GM18520 (cell line): Measurements from ENCODE around the gene BAZ1B.
"Not testable (repeated sequence)": the region's sequence is repeated elsewhere in the genome, so short reads cannot be mapped to it uniquely, and the experiment has no call there.

Source experiments
- ATAC-seq: cut with Tn5 transposase; IDR thresholded peaks from one replicate; pipeline ENCODE4 v1.9.1; 2021; ENCODE audit not compliant: unreplicated experiment

BAZ1B gene

DNA sequence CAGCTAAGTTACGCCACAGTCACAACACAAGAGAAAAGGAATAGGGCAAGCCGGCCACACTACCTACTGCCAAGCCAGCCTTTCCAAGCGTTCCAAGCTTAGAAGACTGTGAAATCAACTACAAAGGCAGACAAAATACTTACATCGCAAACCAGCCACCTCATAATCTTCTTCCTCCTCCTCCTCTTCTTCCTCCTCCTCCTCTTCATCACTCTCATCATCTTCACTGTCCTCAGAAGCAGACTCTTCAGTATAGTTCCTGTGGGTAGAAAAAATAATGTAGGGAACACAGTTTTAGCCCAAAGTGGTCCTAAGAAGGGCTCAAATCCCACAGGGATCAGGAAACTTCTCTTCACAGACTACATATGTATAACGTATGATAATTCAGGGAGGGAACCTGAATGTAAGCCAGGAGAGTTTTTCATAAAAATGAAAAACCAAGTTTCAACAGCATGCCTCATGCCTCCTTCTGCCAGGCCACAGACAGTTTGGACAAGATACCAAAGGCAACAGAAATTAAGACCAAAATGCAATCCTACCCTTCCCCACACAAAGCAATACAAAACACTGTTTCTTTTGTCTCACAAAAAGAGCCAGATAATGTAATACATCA is 74.9 kb downstream of the BAZ1B start:
- no peak for ATAC-seq

DNA sequence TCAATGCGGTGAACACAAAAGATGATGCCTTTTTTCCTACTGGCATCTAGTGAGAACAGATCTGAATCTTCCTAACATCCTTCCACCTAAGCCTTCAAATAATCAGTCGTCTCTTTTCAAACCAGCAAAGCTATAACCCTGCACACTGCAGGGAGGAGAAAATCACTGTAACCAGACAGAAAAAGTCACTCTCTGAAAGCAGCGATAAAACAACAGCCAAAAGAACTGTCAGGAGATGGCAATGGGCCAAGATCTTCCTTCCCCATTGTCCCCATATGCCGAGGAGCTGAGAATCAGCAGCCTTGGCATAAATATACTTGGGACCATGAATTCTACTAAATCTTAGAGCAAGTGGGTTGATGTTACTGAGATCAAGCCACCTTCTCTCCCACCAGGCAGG is 75.4 kb downstream of the BAZ1B start:
- no peak for ATAC-seq

GRCh38 chr7:73443548-73444255 is 78.4 kb downstream of the BAZ1B start:
- no peak for ATAC-seq

GRCh38 chr7:73442903-73443500 is 79.1 kb downstream of the BAZ1B start:
- ATAC-seq = no peak

DNA sequence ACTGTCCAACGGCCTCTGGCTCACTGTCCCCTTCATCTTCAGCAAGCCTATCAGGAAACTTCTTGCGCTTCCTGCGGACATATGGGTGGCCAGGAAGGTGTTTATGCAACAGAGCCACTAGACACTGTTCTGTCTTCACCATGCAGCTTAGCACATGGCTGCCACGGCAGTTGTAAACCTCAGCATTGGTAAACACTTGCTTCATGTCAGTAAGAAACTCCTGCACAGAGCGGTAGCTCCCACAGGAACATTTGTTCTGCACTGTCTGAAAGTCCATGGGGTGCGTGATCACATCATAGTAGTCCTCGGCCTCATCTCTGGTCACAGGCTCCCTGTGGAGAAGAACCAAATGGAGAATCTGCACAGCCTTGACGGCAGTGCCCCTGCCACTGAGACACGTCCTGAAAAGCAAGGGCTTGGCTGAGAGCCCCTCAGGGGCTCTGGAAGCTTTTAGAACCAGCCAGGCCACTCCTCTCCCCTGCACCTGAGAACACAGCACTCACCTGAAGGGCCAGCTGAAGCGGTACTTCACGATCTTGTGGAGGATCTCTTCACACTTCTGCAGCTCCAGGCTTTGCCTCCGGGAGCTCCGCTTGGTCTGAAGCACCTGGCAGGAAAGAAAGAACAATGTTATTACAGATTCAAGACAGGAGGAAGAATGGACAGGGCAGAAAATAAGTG is 79.7 kb downstream of the BAZ1B start:
- no peak for ATAC-seq

DNA sequence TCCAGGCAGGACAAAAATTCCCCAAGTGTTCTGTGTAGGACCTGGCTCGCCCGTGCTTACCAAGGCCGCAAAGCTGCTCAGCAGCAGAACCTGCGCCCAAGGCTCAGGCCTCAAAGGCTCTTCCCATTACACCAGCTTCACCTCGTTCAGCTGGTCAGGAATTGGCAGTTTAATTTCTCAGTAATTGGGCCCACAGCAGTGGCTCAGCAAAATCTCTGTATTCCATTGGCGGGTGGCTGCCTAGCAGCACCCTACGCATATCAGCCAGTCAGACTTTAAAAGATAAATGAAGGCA is 82.7 kb downstream of the BAZ1B start:
- ATAC-seq = no peak

- no peak for ATAC-seq
Measured at GRCh38 chr7:73438547-73439409, 83.3 kb downstream of the BAZ1B start.

GRCh38 chr7:73437621-73438416 is 84.3 kb downstream of the BAZ1B start:
- ATAC-seq = no peak

GRCh38 chr7:73437091-73437490 is 85.0 kb downstream of the BAZ1B start:
- no peak for ATAC-seq

GRCh38 chr7:73436031-73436929 is 85.8 kb downstream of the BAZ1B start:
- no peak for ATAC-seq

DNA sequence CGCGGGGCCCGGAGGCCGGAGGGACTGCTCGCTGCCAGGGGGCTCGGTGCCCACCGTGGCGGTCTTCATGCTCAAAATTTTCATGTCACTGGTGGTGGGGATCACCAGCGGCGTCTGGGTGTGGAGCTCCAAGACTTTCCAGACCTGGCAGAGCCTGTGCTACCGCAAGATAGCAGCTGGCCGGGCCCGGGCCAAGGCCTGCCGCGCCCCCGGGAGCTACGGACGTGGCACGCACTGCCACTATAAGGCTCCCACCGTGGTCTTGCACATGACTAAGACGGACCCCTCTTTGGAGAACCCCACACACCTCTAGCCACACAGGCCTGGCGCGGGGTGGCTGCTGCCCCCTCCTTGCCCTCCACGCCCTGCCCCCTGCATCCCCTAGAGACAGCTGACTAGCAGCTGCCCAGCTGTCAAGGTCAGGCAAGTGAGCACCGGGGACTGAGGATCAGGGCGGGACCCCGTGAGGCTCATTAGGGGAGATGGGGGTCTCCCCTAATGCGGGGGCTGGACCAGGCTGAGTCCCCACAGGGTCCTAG is 86.6 kb downstream of the BAZ1B start:
- no peak for ATAC-seq

- ATAC-seq = no peak
Measured at GRCh38 chr7:73434701-73435069, 87.4 kb downstream of the BAZ1B start.

DNA sequence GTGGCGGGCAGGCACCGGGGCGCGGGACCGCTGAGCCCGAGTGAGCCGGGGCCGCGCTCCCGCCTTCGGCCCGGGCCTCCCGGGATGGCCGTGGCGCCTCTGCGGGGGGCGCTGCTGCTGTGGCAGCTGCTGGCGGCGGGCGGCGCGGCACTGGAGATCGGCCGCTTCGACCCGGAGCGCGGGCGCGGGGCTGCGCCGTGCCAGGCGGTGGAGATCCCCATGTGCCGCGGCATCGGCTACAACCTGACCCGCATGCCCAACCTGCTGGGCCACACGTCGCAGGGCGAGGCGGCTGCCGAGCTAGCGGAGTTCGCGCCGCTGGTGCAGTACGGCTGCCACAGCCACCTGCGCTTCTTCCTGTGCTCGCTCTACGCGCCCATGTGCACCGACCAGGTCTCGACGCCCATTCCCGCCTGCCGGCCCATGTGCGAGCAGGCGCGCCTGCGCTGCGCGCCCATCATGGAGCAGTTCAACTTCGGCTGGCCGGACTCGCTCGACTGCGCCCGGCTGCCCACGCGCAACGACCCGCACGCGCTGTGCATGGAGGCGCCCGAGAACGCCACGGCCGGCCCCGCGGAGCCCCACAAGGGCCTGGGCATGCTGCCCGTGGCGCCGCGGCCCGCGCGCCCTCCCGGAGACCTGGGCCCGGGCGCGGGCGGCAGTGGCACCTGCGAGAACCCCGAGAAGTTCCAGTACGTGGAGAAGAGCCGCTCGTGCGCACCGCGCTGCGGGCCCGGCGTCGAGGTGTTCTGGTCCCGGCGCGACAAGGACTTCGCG is 88.0 kb downstream of the BAZ1B start:
- no peak for ATAC-seq

DNA sequence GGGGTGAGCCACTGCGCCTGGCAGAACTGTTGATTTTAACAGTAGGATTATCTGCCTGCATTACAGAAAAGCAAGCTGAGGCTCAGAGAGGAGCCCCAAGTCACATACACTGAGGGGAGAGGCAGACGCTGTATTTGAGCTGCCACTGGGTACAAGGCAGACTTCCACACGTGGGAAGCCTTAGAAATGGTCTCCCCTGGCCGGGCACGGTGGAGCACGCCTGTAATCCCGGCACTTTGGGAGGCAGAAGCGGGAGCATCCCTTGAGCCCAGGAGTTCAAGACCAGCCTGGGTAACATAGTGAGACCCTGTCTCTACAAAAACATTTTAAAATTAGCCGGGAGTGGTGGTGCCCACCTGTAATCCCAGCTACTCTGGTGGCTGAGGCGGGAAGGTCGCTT is 89.4 kb downstream of the BAZ1B start:
- no peak for ATAC-seq

DNA sequence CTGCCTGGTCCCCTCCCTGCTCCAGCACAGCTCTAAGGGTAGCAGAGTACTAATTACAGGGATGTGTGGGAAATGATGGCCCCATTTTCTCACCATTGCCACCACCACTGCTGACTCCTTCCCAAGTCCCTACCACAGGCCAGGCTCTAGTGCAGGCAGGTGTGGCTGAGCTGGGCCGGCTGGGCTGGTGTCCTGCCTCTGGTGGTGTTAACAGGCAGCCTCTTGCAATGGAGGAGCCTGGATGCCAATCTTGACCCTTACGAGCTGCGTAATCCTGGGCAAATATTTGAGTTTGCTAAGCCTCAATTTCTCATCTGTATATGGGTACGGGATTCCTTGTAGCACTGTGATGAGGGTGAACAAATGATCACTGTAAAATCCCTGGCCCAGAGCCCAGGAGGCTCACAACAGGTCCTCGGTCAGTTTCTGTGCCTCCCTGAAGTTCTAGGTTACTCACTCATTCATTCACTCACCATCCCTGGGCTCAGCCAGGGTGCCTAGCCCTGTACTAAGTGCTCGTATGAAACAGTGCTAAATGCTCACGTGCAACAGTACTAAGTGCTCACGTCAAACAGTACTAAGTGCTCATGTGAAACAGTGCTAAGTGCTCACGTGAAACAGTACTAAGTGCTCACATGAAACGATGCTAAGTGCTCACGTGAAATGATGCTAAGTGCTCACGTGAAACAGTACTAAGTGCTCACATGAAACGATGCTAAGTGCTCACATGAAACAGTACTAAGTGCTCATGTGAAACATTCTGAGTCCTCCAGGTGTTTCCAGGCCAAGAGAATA is 90.9 kb downstream of the BAZ1B start:
- no peak for ATAC-seq

DNA sequence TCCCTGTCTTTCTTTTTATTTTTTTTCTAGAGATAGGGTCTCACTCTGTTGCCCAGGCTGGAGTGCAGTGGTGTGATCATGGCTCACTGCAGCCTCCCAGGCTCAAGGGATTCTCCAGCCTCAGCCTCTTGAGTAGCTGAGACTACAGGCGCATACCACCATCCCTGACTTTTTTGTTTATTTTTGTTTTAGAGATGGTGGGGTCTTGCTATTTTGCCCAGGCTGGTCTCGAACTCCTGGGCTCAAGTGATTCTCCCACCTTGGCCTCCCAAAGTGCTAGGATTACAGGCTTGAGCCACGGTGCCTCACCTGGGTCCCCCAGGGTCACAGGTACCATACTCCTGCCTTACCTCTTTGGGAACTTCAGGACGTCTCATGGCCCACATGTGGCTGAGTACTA is 91.6 kb downstream of the BAZ1B start:
- ATAC-seq = not testable (repeated sequence)

DNA sequence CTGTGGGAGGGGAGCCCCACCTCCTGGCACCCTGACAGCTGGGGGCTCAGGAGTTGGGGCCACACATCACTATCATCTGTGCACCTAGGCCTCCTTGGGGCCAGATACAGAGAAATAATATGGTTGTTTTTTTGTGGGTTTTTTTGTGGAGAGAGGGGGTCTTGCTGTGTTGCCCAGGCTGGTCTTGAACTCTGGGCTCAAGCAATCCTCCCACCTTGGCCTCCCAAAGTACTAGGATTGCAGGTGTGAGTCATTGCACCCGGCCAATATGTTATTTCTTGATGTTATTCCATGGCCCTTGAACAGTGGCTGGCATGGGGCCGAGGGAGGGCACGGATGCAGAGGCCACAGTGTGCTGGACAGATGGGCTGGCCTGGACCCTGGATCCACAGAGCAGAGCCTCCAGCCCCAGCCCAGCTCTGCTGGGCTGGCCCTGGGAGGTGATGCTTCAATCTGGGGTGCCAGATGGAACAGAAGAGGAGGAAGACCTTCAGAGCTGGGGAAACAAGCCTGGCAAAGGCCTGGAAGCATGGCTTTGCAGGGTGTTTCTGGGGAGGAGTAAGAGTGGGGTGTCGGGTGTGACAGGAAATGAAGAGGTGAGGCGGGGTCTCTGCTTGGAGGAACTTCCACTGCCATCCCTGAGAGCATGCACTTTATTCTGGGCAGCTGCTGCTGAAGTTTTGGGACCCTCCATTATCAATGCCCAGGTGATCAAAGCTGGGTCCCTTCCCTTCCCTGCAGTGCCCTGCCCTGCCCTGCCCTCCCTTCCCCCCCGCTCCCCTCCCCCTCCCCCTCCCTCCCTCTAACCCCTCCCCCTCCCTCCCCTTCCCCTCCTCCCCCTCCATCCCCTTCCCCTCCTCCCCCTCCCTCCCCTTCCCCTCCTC is 92.2 kb downstream of the BAZ1B start:
- no peak for ATAC-seq
